Kidney epithelial cell (primary cell): ENCODE measurements around the gene ADPRH. TPM values are rescaled to one million over a fixed set of nuclear protein-coding genes. Genes with fewer than 3 reads are reported as not detected.

Source experiments
- DNase-seq: peaks from one replicate; pipeline ENCODE4 v3.0.0-alpha.2; 2010; ENCODE audit warnings: low read depth
- H3K27me3 ChIP-seq: 2 replicates; pipeline ENCODE4 v1.6.0; 2011; ENCODE audit warnings: low read length; ENCODE audit not compliant: control insufficient read depth, insufficient read depth
- H3K36me3 ChIP-seq: 2 replicates; pipeline ENCODE4 v1.5.1; 2011; ENCODE audit warnings: low read length; ENCODE audit not compliant: control insufficient read depth, insufficient read depth
- H3K4me3 ChIP-seq: 2 replicates; pipeline ENCODE4 v1.5.1; 2011; ENCODE audit warnings: low read depth, mild to moderate bottlenecking, control low read depth, low read length
- total RNA-seq: library from RNA; depleted of rRNA; stranded (reverse); fragments of >200 nt; gene quantifications from 2 replicates; pipeline ENCODE4 v1.2.3, GENCODE V29; 2015
- TF ChIP-seq, protein P1 (sequence below): IDR thresholded peaks from 2 replicates; pipeline ENCODE4 v1.5.1; 2011; ENCODE audit warnings: mild to moderate bottlenecking, moderate library complexity, low read length, control low read depth, inconsistent platforms; ENCODE audit not compliant: insufficient read depth, poor library complexity, severe bottlenecking

Gene ADPRH
- total RNA-seq, 1 donor from 2014 or later, result 7.3 TPM

DNA sequence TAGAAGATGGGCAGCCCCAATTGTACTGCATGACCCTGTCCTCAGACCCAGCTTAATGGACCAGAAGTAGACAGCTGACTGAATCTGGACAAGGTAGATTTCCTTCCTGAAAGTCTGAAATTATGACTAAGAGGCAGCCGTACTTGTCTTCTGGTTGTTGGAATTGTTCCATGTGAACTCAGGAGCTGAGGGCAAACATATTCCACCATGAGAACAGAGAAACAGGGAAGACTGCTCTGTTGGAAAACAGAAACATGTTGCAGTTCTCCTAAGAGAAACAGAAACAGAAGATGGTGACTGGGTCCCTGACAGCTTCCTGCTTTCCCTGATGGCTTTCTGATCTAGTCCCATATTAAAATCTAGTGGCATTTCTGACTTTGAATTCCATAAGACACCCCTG lies 57.0 kb downstream of the ADPRH start:
- no peak for DNase-seq
- H3K4me3 ChIP-seq, result no peak overlapping the region
- H3K27me3 ChIP-seq, result no peaks in the 10 kb centered on the region
- no peaks in the 10 kb centered on the region for H3K36me3 ChIP-seq
- TF ChIP-seq, protein P1, sequence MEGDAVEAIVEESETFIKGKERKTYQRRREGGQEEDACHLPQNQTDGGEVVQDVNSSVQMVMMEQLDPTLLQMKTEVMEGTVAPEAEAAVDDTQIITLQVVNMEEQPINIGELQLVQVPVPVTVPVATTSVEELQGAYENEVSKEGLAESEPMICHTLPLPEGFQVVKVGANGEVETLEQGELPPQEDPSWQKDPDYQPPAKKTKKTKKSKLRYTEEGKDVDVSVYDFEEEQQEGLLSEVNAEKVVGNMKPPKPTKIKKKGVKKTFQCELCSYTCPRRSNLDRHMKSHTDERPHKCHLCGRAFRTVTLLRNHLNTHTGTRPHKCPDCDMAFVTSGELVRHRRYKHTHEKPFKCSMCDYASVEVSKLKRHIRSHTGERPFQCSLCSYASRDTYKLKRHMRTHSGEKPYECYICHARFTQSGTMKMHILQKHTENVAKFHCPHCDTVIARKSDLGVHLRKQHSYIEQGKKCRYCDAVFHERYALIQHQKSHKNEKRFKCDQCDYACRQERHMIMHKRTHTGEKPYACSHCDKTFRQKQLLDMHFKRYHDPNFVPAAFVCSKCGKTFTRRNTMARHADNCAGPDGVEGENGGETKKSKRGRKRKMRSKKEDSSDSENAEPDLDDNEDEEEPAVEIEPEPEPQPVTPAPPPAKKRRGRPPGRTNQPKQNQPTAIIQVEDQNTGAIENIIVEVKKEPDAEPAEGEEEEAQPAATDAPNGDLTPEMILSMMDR, result no peak

DNA sequence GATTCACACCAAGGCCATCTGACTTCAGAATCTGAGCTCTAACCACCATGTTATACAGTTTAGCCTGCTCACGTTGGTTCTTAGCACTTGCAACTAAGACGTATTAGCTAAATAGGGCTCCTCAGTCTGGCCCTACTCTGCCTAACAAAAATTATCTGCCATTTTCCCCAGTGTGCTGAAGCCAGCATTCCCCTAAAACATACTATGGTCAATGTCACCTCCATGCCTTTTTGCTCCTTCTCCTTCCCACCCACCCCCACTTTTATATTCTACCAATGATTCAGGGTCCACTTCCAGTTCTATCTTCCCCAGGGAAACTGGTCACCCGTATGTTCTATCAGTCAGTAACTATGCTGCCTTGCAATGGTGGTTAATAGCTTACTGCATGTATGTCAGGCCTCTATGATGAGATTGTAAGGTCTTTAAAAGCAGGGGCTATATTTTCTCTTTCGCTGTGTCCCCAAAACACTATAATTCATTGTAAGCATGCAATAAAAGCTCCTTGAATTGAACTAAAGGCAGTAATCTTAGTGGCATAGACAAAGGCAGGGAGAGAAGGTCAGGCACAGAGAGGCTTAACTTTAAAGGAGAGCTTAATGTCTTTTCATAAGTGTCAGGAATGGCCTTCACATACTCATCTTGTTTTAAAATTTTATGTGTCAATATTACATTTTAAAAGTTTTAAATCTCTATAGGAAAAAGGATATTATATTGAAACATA lies 57.8 kb downstream of the ADPRH start:
- Histone ChIP-seq H3K36me3 (no peaks in the 10 kb centered on the region), H3K4me3 (no peak overlapping the region), H3K27me3 (no peaks in the 10 kb centered on the region)
- TF ChIP-seq, protein P1, result no peak
- no peak for DNase-seq

DNA sequence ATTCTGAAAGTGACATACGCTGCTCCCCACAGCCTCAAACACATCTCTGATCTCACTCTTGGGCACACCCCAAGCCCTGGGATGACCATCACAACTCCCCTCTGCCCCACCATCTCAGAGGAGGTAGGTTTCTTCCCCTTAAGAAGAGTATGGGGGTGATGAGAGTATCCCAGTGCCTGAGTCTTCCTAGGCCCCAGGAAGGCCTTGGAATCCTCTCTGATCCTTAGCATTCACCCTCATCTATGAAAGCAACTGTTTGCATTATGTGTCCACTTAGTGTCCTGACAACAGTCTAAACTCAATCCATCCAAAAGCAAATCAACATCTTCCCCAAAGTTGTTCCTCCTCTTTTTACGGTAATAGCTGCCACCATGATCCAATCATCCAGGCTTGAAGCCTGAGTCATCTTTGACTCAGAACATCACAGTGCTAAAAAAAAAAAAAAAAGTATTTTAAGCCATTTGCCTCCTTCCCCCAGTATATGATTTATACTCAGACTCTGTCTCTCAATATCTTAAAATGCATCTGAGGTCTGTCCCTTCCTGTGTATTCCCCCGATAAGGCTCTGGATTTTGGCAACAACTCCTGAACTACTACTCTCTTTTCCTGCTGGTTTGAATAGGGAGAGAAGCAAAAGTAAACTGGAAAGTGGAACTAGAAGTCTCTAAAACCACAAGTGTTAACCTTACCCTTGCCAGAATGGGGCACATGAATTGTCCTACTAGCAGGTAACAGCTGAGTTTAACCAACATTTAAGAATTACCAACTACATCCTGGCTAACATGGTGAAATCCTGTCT lies 58.6 kb downstream of the ADPRH start:
- Histone ChIP-seq H3K27me3 (no peaks in the 10 kb centered on the region), H3K36me3 (no peaks in the 10 kb centered on the region), H3K4me3 (no peak overlapping the region)
- TF ChIP-seq, protein P1, result no peak
- DNase-seq, result peak; percentile 74

Other genes starting within 250 kb of the ADPRH start
- 27.7 and 52.9 TPM in 2 replicates for gene TMEM39A, start 115.9 kb upstream of the ADPRH start, total RNA-seq
- 15.5 and 20.3 TPM in 2 replicates for gene POGLUT1, start 110.5 kb upstream of the ADPRH start, total RNA-seq
- 55.5 and 56.0 TPM in 2 replicates for gene TIMMDC1, start 80.9 kb upstream of the ADPRH start, total RNA-seq
- not detected in 2 replicates for gene CD80, start 19.9 kb upstream of the ADPRH start, total RNA-seq
- 0.75 and 1.4 TPM in 2 replicates for gene PLA1A, start 18.4 kb downstream of the ADPRH start, total RNA-seq
- 1.0 and 4.9 TPM in 2 replicates for gene POPDC2, start 81.1 kb downstream of the ADPRH start, total RNA-seq
- gene COX17, start 97.9 kb downstream of the ADPRH start, total RNA-seq, result 17.9 and 27.4 TPM in 2 replicates
- 3.3 and 7.1 TPM in 2 replicates for gene CFAP91, start 123.5 kb downstream of the ADPRH start, total RNA-seq
- 0.14 and 0.79 TPM in 2 replicates for gene NR1I2, start 202.6 kb downstream of the ADPRH start, total RNA-seq